Fibroblast of lung (primary cell): ENCODE results near the gene CNRIP1. TPM values are rescaled to one million over a fixed set of nuclear protein-coding genes. Genes with fewer than 3 reads are reported as not detected.

Experiments
- DNase-seq, 2 donors: peaks; one replicate each; pipeline versions ENCODE4 v3.0.0 to v3.0.0-alpha.2; 2010; ENCODE audit warnings: low read depth in 2 of 2
- H2AFZ ChIP-seq: 2 replicates; pipeline ENCODE4 v1.5.1; 2012; ENCODE audit warnings: low read length, control low read depth, inconsistent platforms
- H3K27ac ChIP-seq: 2 replicates; pipeline ENCODE4 v1.5.1; 2011; ENCODE audit warnings: low read length, control low read depth; ENCODE audit not compliant: insufficient read depth
- H3K27me3 ChIP-seq: 2 replicates; pipeline ENCODE4 v1.5.1; 2011; ENCODE audit warnings: mild to moderate bottlenecking, low read length; ENCODE audit not compliant: control insufficient read depth, insufficient read depth
- H3K36me3 ChIP-seq: 2 replicates; pipeline ENCODE4 v1.5.1; 2011; ENCODE audit warnings: low read length; ENCODE audit not compliant: control insufficient read depth, insufficient read depth
- H3K4me1 ChIP-seq: 2 replicates; pipeline ENCODE4 v1.5.1; 2011; ENCODE audit warnings: low read length; ENCODE audit not compliant: control insufficient read depth, insufficient read depth; ENCODE audit errors: extremely low read depth
- H3K4me2 ChIP-seq: 2 replicates; pipeline ENCODE4 v1.5.1; 2011; ENCODE audit warnings: low read length, control low read depth; ENCODE audit not compliant: insufficient read depth; ENCODE audit errors: extremely low read depth
- H3K4me3 ChIP-seq, 4 experiments: fragments of 200-600 bp in 1 of 4; sonication (generic) in 1 of 4; replicated peaks in 1 of 4; 2 replicates each; pipeline ENCODE4 v1.5.1; 2011 to 2016; ENCODE audit warnings: low read length in 4 of 4, low read depth in 3 of 4, mild to moderate bottlenecking in 3 of 4, control low read depth in 2 of 4, inconsistent platforms in 1 of 4, mixed read lengths in 1 of 4; ENCODE audit not compliant: insufficient read depth in 1 of 4; ENCODE audit errors: control extremely low read depth in 1 of 4
- H3K79me2 ChIP-seq: 2 replicates; pipeline ENCODE4 v1.5.1; 2012; ENCODE audit warnings: mild to moderate bottlenecking, low read length, inconsistent platforms; ENCODE audit not compliant: control insufficient read depth, insufficient read depth
- H3K9ac ChIP-seq: 2 replicates; pipeline ENCODE4 v1.5.1; 2011; ENCODE audit warnings: mild to moderate bottlenecking, low read length, control low read depth; ENCODE audit not compliant: insufficient read depth
- H3K9me3 ChIP-seq: 2 replicates; pipeline ENCODE4 v1.5.1; 2012; ENCODE audit warnings: low read depth, low read length; ENCODE audit not compliant: control insufficient read depth, insufficient read depth
- H4K20me1 ChIP-seq: 2 replicates; pipeline ENCODE4 v1.5.1; 2011; ENCODE audit warnings: low read length; ENCODE audit not compliant: control insufficient read depth, insufficient read depth; ENCODE audit errors: extremely low read depth
- EZH2 ChIP-seq: IDR thresholded peaks from 2 replicates; pipeline ENCODE4 v1.5.1; 2012; ENCODE audit warnings: low read length, control low read depth, mild to moderate bottlenecking; ENCODE audit errors: missing control alignments
- polyA plus RNA-seq, 2 donors: library from polyadenylated mRNA; depleted of rRNA in 1 of 2; stranded (reverse) in 1 of 2; unstranded in 1 of 2; fragments of >200 nt; gene quantifications; 2 replicates each; pipeline ENCODE4 v1.2.1, GENCODE V29; 2011 to 2012; ENCODE audit warnings: missing spikeins in 1 of 2
- total RNA-seq: library from RNA; depleted of rRNA; stranded (reverse); fragments of >200 nt; gene quantifications from 2 replicates; pipeline ENCODE4 v1.2.1, GENCODE V29; 2014
- TF ChIP-seq, protein P1 (sequence below), 2 donors: IDR thresholded peaks in 1 of 2; conservative IDR thresholded peaks in 1 of 2; 1 replicate in 1 of 2; 2 replicates in 1 of 2; pipeline ENCODE4 v1.5.1; 2011 to 2012; ENCODE audit warnings: low read length in 2 of 2, control low read depth in 1 of 2, inconsistent platforms in 1 of 2, low read depth in 1 of 2, mild to moderate bottlenecking in 1 of 2

CNRIP1 gene
- total and polyA plus RNA-seq, 2 donors (not counting 1 experiment from before 2014, with no cell fraction given), result 34.7 to 47.7 TPM

- peaks cover 2% of the 10 kb centered on the region for H3K4me1 ChIP-seq
- H3K27me3 ChIP-seq, result no peaks in the 10 kb centered on the region
- H3K4me3 ChIP-seq, result no peak overlapping the region
- H4K20me1 ChIP-seq, result no peaks in the 10 kb centered on the region
- TF ChIP-seq, protein P1, sequence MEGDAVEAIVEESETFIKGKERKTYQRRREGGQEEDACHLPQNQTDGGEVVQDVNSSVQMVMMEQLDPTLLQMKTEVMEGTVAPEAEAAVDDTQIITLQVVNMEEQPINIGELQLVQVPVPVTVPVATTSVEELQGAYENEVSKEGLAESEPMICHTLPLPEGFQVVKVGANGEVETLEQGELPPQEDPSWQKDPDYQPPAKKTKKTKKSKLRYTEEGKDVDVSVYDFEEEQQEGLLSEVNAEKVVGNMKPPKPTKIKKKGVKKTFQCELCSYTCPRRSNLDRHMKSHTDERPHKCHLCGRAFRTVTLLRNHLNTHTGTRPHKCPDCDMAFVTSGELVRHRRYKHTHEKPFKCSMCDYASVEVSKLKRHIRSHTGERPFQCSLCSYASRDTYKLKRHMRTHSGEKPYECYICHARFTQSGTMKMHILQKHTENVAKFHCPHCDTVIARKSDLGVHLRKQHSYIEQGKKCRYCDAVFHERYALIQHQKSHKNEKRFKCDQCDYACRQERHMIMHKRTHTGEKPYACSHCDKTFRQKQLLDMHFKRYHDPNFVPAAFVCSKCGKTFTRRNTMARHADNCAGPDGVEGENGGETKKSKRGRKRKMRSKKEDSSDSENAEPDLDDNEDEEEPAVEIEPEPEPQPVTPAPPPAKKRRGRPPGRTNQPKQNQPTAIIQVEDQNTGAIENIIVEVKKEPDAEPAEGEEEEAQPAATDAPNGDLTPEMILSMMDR (conservative IDR thresholded peaks at IDR 0.05 in 1 of 2, IDR thresholded peaks at IDR 0.05 in 1 of 2; ENCODE audit: low read depth in 1 of 2, low read length in 2 of 2), result no peak
- no peak for TF ChIP-seq EZH2
- H3K9ac ChIP-seq, result no peak overlapping the region
- no peaks in the 10 kb centered on the region for H3K9me3 ChIP-seq
- no peak overlapping the region for H2AFZ ChIP-seq
- DNase-seq, result no peak
- no peaks in the 10 kb centered on the region for H3K36me3 ChIP-seq
- no peak overlapping the region for H3K27ac ChIP-seq
- no peaks in the 10 kb centered on the region for H3K79me2 ChIP-seq
- H3K4me2 ChIP-seq, result no peak overlapping the region
These were observed 39.4 kb downstream of the CNRIP1 start for GRCh38 chr2:68280348-68280747.

DNA sequence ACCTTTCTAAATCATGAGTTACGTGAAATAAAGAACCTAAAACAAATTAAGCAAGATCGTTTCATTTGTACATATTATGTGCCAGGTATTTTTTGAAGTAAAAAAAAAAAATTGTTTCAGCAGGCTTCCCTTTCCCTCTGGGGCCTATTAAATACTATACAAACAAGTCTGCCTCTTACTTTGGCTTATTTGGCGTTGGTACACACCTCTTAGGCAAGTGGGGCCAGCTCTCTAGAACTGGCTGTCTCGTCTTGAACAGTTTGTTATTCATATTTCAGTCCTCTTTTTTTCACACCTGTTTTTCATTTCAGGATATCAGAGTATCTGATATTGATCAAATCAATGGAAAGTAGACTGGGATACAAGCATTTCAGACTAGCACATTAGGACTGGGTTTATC lies 40.1 kb downstream of the CNRIP1 start:
- peaks cover 1% of the 10 kb centered on the region for H3K4me1 ChIP-seq
- no peak for TF ChIP-seq EZH2
- H2AFZ ChIP-seq, result no peak overlapping the region
- H3K27me3 ChIP-seq, result no peaks in the 10 kb centered on the region
- no peak overlapping the region for H3K4me3 ChIP-seq
- no peaks in the 10 kb centered on the region for H3K9me3 ChIP-seq
- no peak for DNase-seq
- no peak overlapping the region for H3K9ac ChIP-seq
- H3K36me3 ChIP-seq, result no peaks in the 10 kb centered on the region
- H3K27ac ChIP-seq, result no peak overlapping the region
- H3K79me2 ChIP-seq, result no peaks in the 10 kb centered on the region
- no peak overlapping the region for H3K4me2 ChIP-seq
- H4K20me1 ChIP-seq, result no peaks in the 10 kb centered on the region

- Histone ChIP-seq H3K9ac (no peak overlapping the region), H3K36me3 (no peaks in the 10 kb centered on the region), H3K4me1 (no peaks in the 10 kb centered on the region), H3K27ac (no peak overlapping the region), H3K4me2 (no peak overlapping the region), H2AFZ (no peak overlapping the region), H3K4me3 (no peak overlapping the region), H3K9me3 (no peaks in the 10 kb centered on the region), H3K79me2 (no peaks in the 10 kb centered on the region), H4K20me1 (no peaks in the 10 kb centered on the region), H3K27me3 (no peaks in the 10 kb centered on the region)
- DNase-seq, result no peak
- no peak for TF ChIP-seq EZH2
These were observed 41.6 kb downstream of the CNRIP1 start for GRCh38 chr2:68278169-68278568.

GRCh38 chr2:68274022-68274421 lies 45.7 kb downstream of the CNRIP1 start:
- H3K9me3 ChIP-seq, result no peaks in the 10 kb centered on the region
- no peaks in the 10 kb centered on the region for H4K20me1 ChIP-seq
- H3K27ac ChIP-seq, result no peak overlapping the region
- H3K36me3 ChIP-seq, result no peaks in the 10 kb centered on the region
- no peak overlapping the region for H3K4me3 ChIP-seq
- no peaks in the 10 kb centered on the region for H3K4me1 ChIP-seq
- no peak overlapping the region for H2AFZ ChIP-seq
- no peak for DNase-seq
- H3K79me2 ChIP-seq, result no peaks in the 10 kb centered on the region
- no peak overlapping the region for H3K4me2 ChIP-seq
- no peaks in the 10 kb centered on the region for H3K27me3 ChIP-seq
- no peak for TF ChIP-seq EZH2
- TF ChIP-seq, protein P1 (conservative IDR thresholded peaks at IDR 0.05 in 1 of 2, IDR thresholded peaks at IDR 0.05 in 1 of 2; ENCODE audit: low read depth in 1 of 2, low read length in 2 of 2), result no peak
- no peak overlapping the region for H3K9ac ChIP-seq
